ES-I3 (cell line): ENCODE results near the gene WDR11.
A peak's percentile ranks its signal among the peaks of the same experiment; 100 is the strongest.

ENCODE experiments used
- H3K36me3 ChIP-seq: 2 replicates; pipeline ENCODE4 v1.6.1; 2013; ENCODE audit warnings: mild to moderate bottlenecking, low read length, control low read depth, moderate library complexity; ENCODE audit not compliant: insufficient read depth
- H3K4me1 ChIP-seq: 2 replicates; pipeline ENCODE4 v1.6.1; 2013; ENCODE audit warnings: mild to moderate bottlenecking, control low read depth, low read length; ENCODE audit not compliant: insufficient read depth
- H3K9ac ChIP-seq: 2 replicates; pipeline ENCODE4 v1.6.1; 2013; ENCODE audit warnings: low read depth, mild to moderate bottlenecking, low read length, moderate library complexity
- H3K9me3 ChIP-seq: 2 replicates; pipeline ENCODE4 v1.6.1; 2013; ENCODE audit warnings: mild to moderate bottlenecking, low read length, moderate library complexity; ENCODE audit not compliant: control insufficient read depth, insufficient read depth

WDR11 gene, protein sequence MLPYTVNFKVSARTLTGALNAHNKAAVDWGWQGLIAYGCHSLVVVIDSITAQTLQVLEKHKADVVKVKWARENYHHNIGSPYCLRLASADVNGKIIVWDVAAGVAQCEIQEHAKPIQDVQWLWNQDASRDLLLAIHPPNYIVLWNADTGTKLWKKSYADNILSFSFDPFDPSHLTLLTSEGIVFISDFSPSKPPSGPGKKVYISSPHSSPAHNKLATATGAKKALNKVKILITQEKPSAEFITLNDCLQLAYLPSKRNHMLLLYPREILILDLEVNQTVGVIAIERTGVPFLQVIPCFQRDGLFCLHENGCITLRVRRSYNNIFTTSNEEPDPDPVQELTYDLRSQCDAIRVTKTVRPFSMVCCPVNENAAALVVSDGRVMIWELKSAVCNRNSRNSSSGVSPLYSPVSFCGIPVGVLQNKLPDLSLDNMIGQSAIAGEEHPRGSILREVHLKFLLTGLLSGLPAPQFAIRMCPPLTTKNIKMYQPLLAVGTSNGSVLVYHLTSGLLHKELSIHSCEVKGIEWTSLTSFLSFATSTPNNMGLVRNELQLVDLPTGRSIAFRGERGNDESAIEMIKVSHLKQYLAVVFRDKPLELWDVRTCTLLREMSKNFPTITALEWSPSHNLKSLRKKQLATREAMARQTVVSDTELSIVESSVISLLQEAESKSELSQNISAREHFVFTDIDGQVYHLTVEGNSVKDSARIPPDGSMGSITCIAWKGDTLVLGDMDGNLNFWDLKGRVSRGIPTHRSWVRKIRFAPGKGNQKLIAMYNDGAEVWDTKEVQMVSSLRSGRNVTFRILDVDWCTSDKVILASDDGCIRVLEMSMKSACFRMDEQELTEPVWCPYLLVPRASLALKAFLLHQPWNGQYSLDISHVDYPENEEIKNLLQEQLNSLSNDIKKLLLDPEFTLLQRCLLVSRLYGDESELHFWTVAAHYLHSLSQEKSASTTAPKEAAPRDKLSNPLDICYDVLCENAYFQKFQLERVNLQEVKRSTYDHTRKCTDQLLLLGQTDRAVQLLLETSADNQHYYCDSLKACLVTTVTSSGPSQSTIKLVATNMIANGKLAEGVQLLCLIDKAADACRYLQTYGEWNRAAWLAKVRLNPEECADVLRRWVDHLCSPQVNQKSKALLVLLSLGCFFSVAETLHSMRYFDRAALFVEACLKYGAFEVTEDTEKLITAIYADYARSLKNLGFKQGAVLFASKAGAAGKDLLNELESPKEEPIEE

DNA sequence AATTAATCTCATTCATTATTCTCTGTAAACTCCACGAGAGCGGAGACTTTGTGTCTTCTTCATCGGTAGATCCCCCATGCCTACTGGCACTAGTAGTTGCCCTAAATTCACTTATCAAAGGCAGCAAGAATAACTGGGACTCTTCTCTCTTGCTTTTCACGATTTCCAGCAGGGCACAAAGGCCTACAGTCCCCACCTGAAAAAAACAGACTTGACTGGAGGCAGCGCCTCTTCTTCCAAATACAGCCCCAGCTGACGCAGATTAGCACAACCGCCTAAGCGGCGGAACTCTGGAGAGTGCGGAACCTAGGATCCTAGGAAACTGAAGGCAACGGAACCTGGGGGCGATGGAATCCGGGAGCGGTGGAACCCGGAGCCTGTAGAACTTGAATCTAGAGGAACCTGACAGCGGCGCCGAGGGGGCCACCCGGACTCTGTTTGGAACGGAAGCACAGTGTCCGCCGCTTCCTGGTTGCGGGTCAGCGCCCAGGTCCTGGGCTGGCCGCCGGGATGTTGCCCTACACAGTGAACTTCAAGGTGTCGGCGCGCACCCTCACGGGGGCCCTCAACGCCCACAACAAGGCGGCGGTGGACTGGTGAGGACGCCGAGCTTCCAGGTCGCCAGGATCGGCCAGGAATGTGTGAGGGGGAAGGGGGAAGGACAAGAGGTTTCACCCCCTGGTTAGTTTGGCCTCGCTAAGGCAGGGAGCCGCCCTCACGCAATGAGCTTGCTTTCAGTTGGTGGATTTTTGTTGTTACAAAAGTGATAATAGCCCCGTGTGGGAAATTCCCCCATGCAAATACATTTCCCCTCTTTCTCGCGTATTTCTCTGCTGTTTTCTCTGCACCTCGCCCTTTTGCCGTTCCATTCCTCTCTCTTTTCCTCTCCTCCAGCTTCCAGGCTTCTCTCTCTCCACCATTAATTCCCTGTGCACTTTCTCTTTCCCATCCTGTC is at the start of gene WDR11:
TSS of gene WDR11 (plus strand) at position 452 of the 955 bp plus-strand sequence. CDS start at position 511, 59 bp downstream.
- H3K9me3 ChIP-seq: no peaks in the 10 kb centered on the region
- peak within 1 kb of the TSS; percentile 97 for H3K9ac ChIP-seq
- H3K4me1 ChIP-seq: no peaks in the 10 kb centered on the region
- H3K36me3 ChIP-seq: no peaks in the 10 kb centered on the region

DNA sequence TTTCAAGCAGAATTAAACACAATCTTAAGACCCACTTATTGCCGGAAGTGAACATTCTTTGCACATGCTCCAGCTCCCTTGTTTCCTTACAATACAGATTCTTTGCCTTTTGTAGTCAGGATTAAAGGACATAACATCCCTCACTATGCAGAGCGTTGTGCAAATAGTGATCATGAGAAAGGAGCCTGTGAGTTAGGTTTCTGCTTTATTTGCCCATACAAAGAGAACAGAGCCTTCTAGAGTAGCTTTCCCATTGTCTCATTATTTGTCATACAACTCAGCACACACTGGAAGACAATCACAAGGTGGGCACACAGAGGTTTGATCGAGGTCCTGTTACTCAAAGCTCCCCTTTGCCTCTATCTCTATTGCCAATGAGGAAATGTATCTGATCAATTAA is 48.2 kb upstream of the WDR11 start:
- no peaks in the 10 kb centered on the region; the same call in 1 of the 2 replicates for H3K9me3 ChIP-seq
- H3K4me1 ChIP-seq: peaks cover 8% of the 10 kb centered on the region
- H3K36me3 ChIP-seq: no peaks in the 10 kb centered on the region
- H3K9ac ChIP-seq: no peak overlapping the region

GRCh38 chr10:120803972-120804371 is 47.2 kb upstream of the WDR11 start:
- no peak overlapping the region for H3K9ac ChIP-seq
- no peaks in the 10 kb centered on the region for H3K36me3 ChIP-seq
- H3K4me1 ChIP-seq: peaks cover 8% of the 10 kb centered on the region
- H3K9me3 ChIP-seq: no peaks in the 10 kb centered on the region; the same call in 1 of the 2 replicates

GRCh38 chr10:120805014-120805812 is 45.9 kb upstream of the WDR11 start:
- Histone ChIP-seq H3K9me3 (no peaks in the 10 kb centered on the region), H3K9ac (no peak overlapping the region), H3K36me3 (no peaks in the 10 kb centered on the region), H3K4me1 (peaks cover 4% of the 10 kb centered on the region; the same call in 1 of the 2 replicates)

DNA sequence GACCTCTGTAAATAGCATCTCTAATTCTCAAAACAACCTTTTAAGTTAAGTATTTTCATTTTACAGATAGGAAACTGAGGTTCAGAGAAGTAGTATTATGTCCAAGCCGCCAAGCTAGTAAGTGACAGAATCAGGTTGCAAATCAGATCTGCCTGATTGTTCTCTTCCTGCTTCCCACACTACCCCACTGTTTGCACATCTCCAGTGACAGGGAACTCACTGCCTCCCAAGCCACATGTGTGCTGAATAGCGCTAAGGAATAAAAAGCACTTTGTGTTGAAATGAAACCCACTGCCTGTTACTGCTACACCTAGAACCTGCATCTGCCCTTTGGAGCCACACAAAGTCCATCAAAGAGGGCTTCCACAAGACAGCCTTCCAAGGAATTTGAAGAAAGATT is 45.1 kb upstream of the WDR11 start:
- Histone ChIP-seq H3K9me3 (no peaks in the 10 kb centered on the region), H3K4me1 (no peaks in the 10 kb centered on the region), H3K9ac (no peak overlapping the region), H3K36me3 (no peaks in the 10 kb centered on the region)

DNA sequence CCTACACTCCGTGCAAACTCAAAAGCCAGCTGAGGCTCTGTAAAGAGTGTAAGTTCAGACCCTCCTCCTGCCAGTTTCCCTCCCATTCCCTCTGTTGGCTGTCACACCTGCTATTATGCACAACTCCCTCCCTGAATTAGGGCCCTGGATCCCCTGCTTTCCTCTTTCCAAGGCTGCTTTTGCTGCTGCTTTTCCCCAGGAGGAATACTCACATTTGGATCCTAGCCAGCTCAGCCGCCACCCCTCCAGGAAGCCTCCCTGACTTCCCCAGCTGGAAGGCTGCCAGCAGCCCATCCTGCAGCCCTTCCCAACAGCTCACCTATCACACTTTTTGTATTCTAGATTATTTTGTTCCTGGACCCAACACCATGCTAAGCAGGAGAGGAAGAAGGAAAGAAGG is 40.9 kb upstream of the WDR11 start:
- H3K9me3 ChIP-seq: no peaks in the 10 kb centered on the region
- no peak overlapping the region for H3K9ac ChIP-seq
- no peaks in the 10 kb centered on the region for H3K36me3 ChIP-seq
- no peaks in the 10 kb centered on the region for H3K4me1 ChIP-seq

DNA sequence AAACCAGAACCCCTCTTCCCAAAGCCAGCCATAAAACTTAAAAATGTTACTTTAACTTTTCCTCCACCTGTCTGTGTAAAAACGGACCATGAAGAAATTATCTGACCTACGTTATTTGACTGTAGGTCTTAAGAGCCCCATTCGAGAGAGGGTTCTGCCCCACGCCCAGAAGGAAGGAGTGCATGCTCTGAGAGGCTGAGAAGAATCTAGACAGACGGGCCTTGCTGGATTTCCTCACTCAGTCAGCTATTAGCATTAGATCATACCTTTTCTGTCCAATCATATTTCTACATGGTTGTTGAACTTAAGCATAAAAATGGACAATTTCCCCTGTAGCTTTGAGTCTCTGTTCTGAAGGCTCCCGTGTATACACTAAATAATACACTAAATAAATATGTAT is 38.1 kb upstream of the WDR11 start:
- Histone ChIP-seq H3K36me3 (no peaks in the 10 kb centered on the region), H3K9ac (no peak overlapping the region), H3K9me3 (no peaks in the 10 kb centered on the region), H3K4me1 (no peaks in the 10 kb centered on the region)

- Histone ChIP-seq H3K9me3 (no peaks in the 10 kb centered on the region), H3K36me3 (no peaks in the 10 kb centered on the region; the same call in 1 of the 2 replicates), H3K9ac (no peak overlapping the region), H3K4me1 (no peaks in the 10 kb centered on the region)
Observed at GRCh38 chr10:120818301-120818700, 32.9 kb upstream of the WDR11 start.

DNA sequence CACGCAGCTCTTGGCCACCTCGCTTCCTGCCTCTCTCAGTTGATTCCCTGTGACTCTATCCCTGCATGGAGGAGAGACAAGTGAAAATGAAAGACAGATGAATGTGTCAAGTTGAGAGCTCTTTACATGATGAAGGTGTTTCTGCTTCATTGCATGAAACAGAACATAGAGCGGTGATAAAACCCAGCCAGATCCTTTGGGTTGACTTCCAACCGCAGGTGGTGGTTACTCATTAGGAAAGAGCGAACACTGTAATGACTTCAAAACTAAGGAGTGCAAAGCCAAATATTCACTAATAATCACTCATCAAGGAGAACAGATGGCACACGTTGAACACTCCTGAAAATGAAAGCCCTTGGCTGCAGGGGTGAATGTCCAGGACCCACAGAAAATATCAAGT is 31.8 kb upstream of the WDR11 start:
- no peak overlapping the region for H3K9ac ChIP-seq
- H3K9me3 ChIP-seq: no peaks in the 10 kb centered on the region
- H3K4me1 ChIP-seq: no peaks in the 10 kb centered on the region
- no peaks in the 10 kb centered on the region; the same call in 1 of the 2 replicates for H3K36me3 ChIP-seq

GRCh38 chr10:120823266-120823665 is 27.9 kb upstream of the WDR11 start:
- Histone ChIP-seq H3K9me3 (no peaks in the 10 kb centered on the region), H3K36me3 (no peaks in the 10 kb centered on the region; the same call in 1 of the 2 replicates), H3K4me1 (peaks cover 7% of the 10 kb centered on the region), H3K9ac (no peak overlapping the region)

DNA sequence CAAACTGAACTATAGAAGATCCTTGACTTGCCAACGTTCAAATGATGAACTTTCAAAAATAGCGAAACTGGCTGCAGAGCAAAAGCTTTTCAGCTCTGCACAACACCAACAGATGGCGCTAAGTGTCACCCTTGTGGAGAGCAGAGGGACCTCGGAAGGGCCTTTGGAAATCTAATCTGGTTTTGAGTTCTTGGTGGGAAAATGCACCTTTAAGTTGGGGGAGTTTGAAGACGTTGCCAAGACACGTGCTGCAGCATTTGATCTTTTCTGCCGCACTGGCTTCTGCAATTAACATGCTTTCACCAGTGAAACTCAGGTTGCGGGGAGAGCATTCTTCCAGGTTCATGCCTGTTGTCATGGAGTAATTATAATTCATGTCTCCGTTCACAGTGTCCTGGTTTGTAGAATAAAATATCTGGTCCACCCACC is 26.3 kb upstream of the WDR11 start:
- no peaks in the 10 kb centered on the region for H3K9me3 ChIP-seq
- H3K36me3 ChIP-seq: no peaks in the 10 kb centered on the region; the same call in 1 of the 2 replicates
- H3K9ac ChIP-seq: no peak overlapping the region
- H3K4me1 ChIP-seq: peaks cover 7% of the 10 kb centered on the region

DNA sequence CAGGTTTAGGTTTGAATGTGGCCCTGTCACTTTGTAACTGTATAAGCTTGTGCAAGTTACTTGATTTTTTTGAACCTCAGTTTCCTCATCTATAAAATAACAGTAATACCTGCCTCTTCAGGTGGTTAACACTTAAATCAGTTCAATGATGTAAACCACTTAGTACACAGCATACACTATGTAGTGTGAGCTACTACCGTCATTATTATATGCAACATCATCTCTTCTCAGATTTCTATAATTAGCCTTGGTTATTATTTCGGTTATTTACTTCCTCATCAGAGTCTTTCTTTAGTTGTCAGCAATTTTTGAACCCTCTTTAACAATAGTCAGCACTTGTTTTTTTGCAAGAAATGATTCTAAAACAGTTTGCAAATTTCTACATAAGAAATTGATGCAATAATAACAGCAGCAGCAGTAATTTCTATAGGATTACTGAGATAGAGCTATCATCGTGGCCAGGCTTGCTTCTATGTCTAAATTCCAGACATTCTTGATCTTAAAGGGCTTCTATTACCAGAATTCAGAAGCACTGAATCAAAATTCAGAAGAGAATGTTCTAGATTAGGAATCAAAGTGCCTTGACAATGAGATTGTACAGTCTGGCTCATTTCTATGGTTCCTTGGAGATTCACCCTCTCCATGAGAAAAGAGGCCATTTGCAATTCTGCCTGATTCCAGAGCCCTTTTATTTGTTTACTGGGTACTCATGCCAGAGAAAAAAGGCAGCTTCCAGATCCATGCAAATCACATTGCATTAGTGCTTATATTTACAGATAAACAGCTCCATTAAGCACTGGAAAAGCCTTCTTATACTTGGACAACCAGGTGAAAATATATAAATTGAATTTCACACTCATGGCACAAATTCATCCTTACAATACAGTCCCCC is 25.0 kb upstream of the WDR11 start:
- Histone ChIP-seq H3K9me3 (no peaks in the 10 kb centered on the region), H3K36me3 (no peaks in the 10 kb centered on the region; the same call in 1 of the 2 replicates), H3K9ac (no peak overlapping the region), H3K4me1 (peaks cover 7% of the 10 kb centered on the region)
